ENCODE data around the gene SORL1.

The SORL1 gene

GRCh38 chr11:121570453-121570852 lies 118.3 kb downstream of the SORL1 start:
- DNase-seq, result no peak

GRCh38 chr11:121571506-121571905 lies 119.4 kb downstream of the SORL1 start:
- DNase-seq, result no peak

GRCh38 chr11:121572571-121573059 lies 120.5 kb downstream of the SORL1 start:
- no peak for DNase-seq

- DNase-seq, result no peak
Measured at GRCh38 chr11:121574801-121575200, 122.7 kb downstream of the SORL1 start.

GRCh38 chr11:121575250-121575962 lies 123.3 kb downstream of the SORL1 start:
- DNase-seq, result no peak

GRCh38 chr11:121575963-121576290 lies 123.8 kb downstream of the SORL1 start:
- no peak for DNase-seq

- no peak for DNase-seq
Measured at GRCh38 chr11:121576531-121576930, 124.4 kb downstream of the SORL1 start.

GRCh38 chr11:121577106-121577848 lies 125.2 kb downstream of the SORL1 start:
- no peak for DNase-seq

GRCh38 chr11:121578251-121578976 lies 126.3 kb downstream of the SORL1 start:
- no peak for DNase-seq

GRCh38 chr11:121580154-121580553 lies 128.0 kb downstream of the SORL1 start:
- no peak for DNase-seq

GRCh38 chr11:121581607-121582006 lies 129.5 kb downstream of the SORL1 start:
- no peak for DNase-seq

GRCh38 chr11:121582296-121582695 lies 130.2 kb downstream of the SORL1 start:
- DNase-seq, result no peak

GRCh38 chr11:121583825-121584224 lies 131.7 kb downstream of the SORL1 start:
- DNase-seq, result no peak

GRCh38 chr11:121586750-121587149 lies 134.6 kb downstream of the SORL1 start:
- DNase-seq, result no peak

- DNase-seq, result no peak
Measured at GRCh38 chr11:121587182-121587581, 135.1 kb downstream of the SORL1 start.

GRCh38 chr11:121588747-121589146 lies 136.6 kb downstream of the SORL1 start:
- DNase-seq, result no peak

GRCh38 chr11:121589946-121590537 lies 137.9 kb downstream of the SORL1 start:
- DNase-seq, result no peak

- no peak for DNase-seq
Measured at GRCh38 chr11:121590772-121591404, 138.8 kb downstream of the SORL1 start.

GRCh38 chr11:121591405-121592033 lies 139.4 kb downstream of the SORL1 start:
- DNase-seq, result peak; percentile 44

GRCh38 chr11:121592708-121593107 lies 140.6 kb downstream of the SORL1 start:
- DNase-seq, result no peak

GRCh38 chr11:121595717-121596161 lies 143.6 kb downstream of the SORL1 start:
- no peak for DNase-seq
